H9 (cell line): Measurements from ENCODE around the gene NLRP12. TPM values are rescaled to one million over a fixed set of nuclear protein-coding genes. Genes with fewer than 3 reads are reported as not detected.

Source experiments
- DNase-seq: peaks from one replicate; pipeline ENCODE4 v3.0.0-alpha.2; 2017
- H2AFZ ChIP-seq: one replicate; pipeline ENCODE4 v1.6.1; 2013; ENCODE audit warnings: mild to moderate bottlenecking, low read length, control low read depth, moderate library complexity
- H2AK5ac ChIP-seq: 2 replicates; pipeline ENCODE4 v1.6.1; 2013; ENCODE audit warnings: low read length, control low read depth, mixed read lengths; ENCODE audit not compliant: insufficient read length
- H2BK120ac ChIP-seq: one replicate; pipeline ENCODE4 v1.6.1; 2013; ENCODE audit warnings: low read depth, mild to moderate bottlenecking, low read length, control low read depth, inconsistent platforms; ENCODE audit not compliant: poor library complexity, severe bottlenecking
- H2BK12ac ChIP-seq: 2 replicates; pipeline ENCODE4 v1.6.1; 2013; ENCODE audit warnings: low read length, control low read depth, mixed read lengths, low read depth; ENCODE audit not compliant: insufficient read length
- H2BK15ac ChIP-seq: 2 replicates; pipeline ENCODE4 v1.6.1; 2013; ENCODE audit warnings: low read depth, low read length, control low read depth
- H2BK20ac ChIP-seq: one replicate; pipeline ENCODE4 v1.6.1; 2013; ENCODE audit warnings: low read depth, mild to moderate bottlenecking, low read length, control low read depth, inconsistent platforms; ENCODE audit not compliant: poor library complexity, severe bottlenecking
- H2BK5ac ChIP-seq: 2 replicates; pipeline ENCODE4 v1.6.1; 2013; ENCODE audit warnings: low read length, control low read depth, mixed read lengths; ENCODE audit not compliant: insufficient read length
- H3K14ac ChIP-seq: 2 replicates; pipeline ENCODE4 v1.6.1; 2013; ENCODE audit warnings: low read length, control low read depth; ENCODE audit not compliant: insufficient read depth
- H3K18ac ChIP-seq: 2 replicates; pipeline ENCODE4 v1.6.1; 2013; ENCODE audit warnings: low read depth, mild to moderate bottlenecking, mixed read lengths, low read length, control low read depth; ENCODE audit not compliant: insufficient read length
- H3K23ac ChIP-seq: 2 replicates; pipeline ENCODE4 v1.6.1; 2013; ENCODE audit warnings: low read length, control low read depth, mixed read lengths, low read depth; ENCODE audit not compliant: insufficient read length
- H3K23me2 ChIP-seq: 2 replicates; pipeline ENCODE4 v1.6.1; 2013; ENCODE audit warnings: low read depth, mild to moderate bottlenecking, mixed read lengths, low read length, control low read depth; ENCODE audit not compliant: insufficient read length, poor library complexity, severe bottlenecking
- H3K27ac ChIP-seq: 2 replicates; pipeline ENCODE4 v1.5.1; 2013; ENCODE audit warnings: low read length, control low read depth, mixed read lengths, low read depth; ENCODE audit not compliant: insufficient read length
- H3K27me3 ChIP-seq: 2 replicates; pipeline ENCODE4 v1.6.1; 2013; ENCODE audit warnings: low read length, control low read depth, inconsistent platforms; ENCODE audit not compliant: insufficient read depth
- H3K4ac ChIP-seq: 2 replicates; pipeline ENCODE4 v1.6.1; 2013; ENCODE audit warnings: low read depth, mild to moderate bottlenecking, control low read depth, inconsistent platforms, low read length, moderate library complexity
- H3K4me1 ChIP-seq: 2 replicates; pipeline ENCODE4 v1.6.1; 2013; ENCODE audit warnings: low read length, control low read depth, inconsistent platforms; ENCODE audit not compliant: insufficient read depth
- H3K4me2 ChIP-seq: 2 replicates; pipeline ENCODE4 v1.6.1; 2013; ENCODE audit warnings: low read length, control low read depth, mixed read lengths; ENCODE audit not compliant: insufficient read length, insufficient read depth
- H3K56ac ChIP-seq: 2 replicates; pipeline ENCODE4 v1.6.1; 2013; ENCODE audit warnings: low read depth, mild to moderate bottlenecking, mixed read lengths, low read length, control low read depth; ENCODE audit not compliant: insufficient read length
- H3K79me1 ChIP-seq: 2 replicates; pipeline ENCODE4 v1.6.1; 2013; ENCODE audit warnings: low read depth, mild to moderate bottlenecking, moderate library complexity, low read length, control low read depth, inconsistent platforms; ENCODE audit not compliant: insufficient read depth, poor library complexity, severe bottlenecking
- H3K79me2 ChIP-seq: 2 replicates; pipeline ENCODE4 v1.6.1; 2013; ENCODE audit warnings: low read length, control low read depth, inconsistent platforms; ENCODE audit not compliant: insufficient read depth
- H3K9ac ChIP-seq: 2 replicates; pipeline ENCODE4 v1.6.1; 2013; ENCODE audit warnings: low read length, control low read depth, mixed read lengths; ENCODE audit not compliant: insufficient read length; ENCODE audit errors: extremely low read depth
- H3K9me3 ChIP-seq: one replicate; pipeline ENCODE4 v1.6.1; 2013; ENCODE audit warnings: low read depth, low read length, inconsistent platforms; ENCODE audit not compliant: control insufficient read depth
- H3T11ph ChIP-seq: one replicate; pipeline ENCODE4 v1.6.1; 2013; ENCODE audit warnings: mild to moderate bottlenecking, low read length, control low read depth, inconsistent platforms
- H4K20me1 ChIP-seq: one replicate; pipeline ENCODE4 v1.6.1; 2013; ENCODE audit not compliant: control insufficient read depth, insufficient read length, insufficient read depth
- H4K5ac ChIP-seq: 2 replicates; pipeline ENCODE4 v1.6.1; 2013; ENCODE audit warnings: low read depth, mild to moderate bottlenecking, mixed read lengths, low read length, control low read depth; ENCODE audit not compliant: insufficient read length
- H4K8ac ChIP-seq: replicated peaks from 2 replicates; pipeline ENCODE4 v1.6.1; 2013; ENCODE audit warnings: low read length, control low read depth, mixed read lengths, low read depth; ENCODE audit not compliant: insufficient read length
- H4K91ac ChIP-seq: 2 replicates; pipeline ENCODE4 v1.6.1; 2013; ENCODE audit warnings: low read depth, mild to moderate bottlenecking, moderate library complexity, mixed read lengths, low read length, control low read depth; ENCODE audit not compliant: insufficient read length
- H3K27ac Mint-ChIP-seq, 3 experiments: 2 replicates in 2 of 3; 3 replicates in 1 of 3; pipeline ENCODE4 v1.8.0; 2020 to 2021; ENCODE audit warnings: mixed read lengths in 3 of 3, mild to moderate bottlenecking in 1 of 3, moderate library complexity in 1 of 3
- H3K27me3 Mint-ChIP-seq: 2 replicates; pipeline ENCODE4 v1.8.0; 2021; ENCODE audit warnings: low read depth, mild to moderate bottlenecking, moderate library complexity, mixed read lengths
- H3K36me3 Mint-ChIP-seq, 3 experiments: 2 replicates in 2 of 3; 3 replicates in 1 of 3; pipeline ENCODE4 v1.8.0; 2020 to 2021; ENCODE audit warnings: low read depth in 3 of 3, mixed read lengths in 3 of 3; ENCODE audit not compliant: insufficient read depth in 1 of 3
- H3K4me1 Mint-ChIP-seq, 2 experiments: 2 replicates each; pipeline ENCODE4 v1.8.0; 2020; ENCODE audit warnings: mixed read lengths in 2 of 2
- H3K4me3 Mint-ChIP-seq, 2 experiments: 2 replicates in 1 of 2; 3 replicates in 1 of 2; pipeline ENCODE4 v1.8.0; 2020 to 2021; ENCODE audit warnings: mild to moderate bottlenecking in 2 of 2, mixed read lengths in 2 of 2, moderate library complexity in 1 of 2
- H3K9me3 Mint-ChIP-seq, 2 experiments: 2 replicates in 1 of 2; 3 replicates in 1 of 2; pipeline ENCODE4 v1.8.0; 2020; ENCODE audit warnings: mild to moderate bottlenecking in 2 of 2, mixed read lengths in 2 of 2, moderate library complexity in 1 of 2
- WGBS: extraction: QIAGEN DNeasy Blood & Tissue Kit; methylation state at CpG from one replicate; pipeline ENCODE4 v1.1.7; 2013; ENCODE audit warnings: missing lambda C conversion rate, low lambda C conversion rate, mixed read lengths; ENCODE audit not compliant: insufficient read length; ENCODE audit errors: extremely low coverage; 5-methylcytosine and 5-hydroxymethylcytosine counted together
- total RNA-seq: library from RNA; stranded (reverse); gene quantifications from 2 replicates; pipeline ENCODE4 v1.2.1, GENCODE V29; 2021
- TF ChIP-seq, protein P1 (sequence below): fragments of 200-600 bp; sonication (generic); conservative IDR thresholded peaks from 3 replicates; pipeline ENCODE4 v1.8.0; 2021; ENCODE audit warnings: antibody characterized with exemption, mild to moderate bottlenecking

NLRP12 gene
- total RNA-seq, 1 experiment from 2014 or later = 4.0 TPM

DNA sequence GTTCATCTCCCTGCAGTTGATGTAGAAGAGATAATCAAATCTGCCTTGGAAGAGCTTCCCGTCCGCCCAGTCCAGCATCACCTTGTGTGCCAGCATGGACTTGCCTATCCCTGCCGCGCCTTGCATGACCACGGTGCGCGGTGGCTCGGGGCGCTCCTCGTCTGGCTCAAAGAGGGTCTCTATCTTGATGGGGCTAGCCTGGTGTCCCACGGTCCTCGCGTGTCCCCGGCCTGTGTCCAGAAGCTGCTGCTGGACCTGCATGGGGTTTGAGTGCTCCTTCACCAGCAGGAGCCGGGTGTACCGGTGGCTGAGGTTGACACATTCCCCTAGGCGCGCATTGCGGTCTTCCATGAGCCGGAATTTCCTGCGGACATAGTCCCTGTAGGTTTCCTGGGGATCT, 13.2 kb downstream of the NLRP12 start:
- Histone ChIP-seq H4K5ac (no peak overlapping the region), H3K27me3 (no peaks in the 10 kb centered on the region), H3K79me1 (no peaks in the 10 kb centered on the region), H2BK20ac (no peak overlapping the region), H3K4me2 (no peak overlapping the region), H3K56ac (no peak overlapping the region), H3K4me1 (no peaks in the 10 kb centered on the region), H4K8ac (no peak overlapping the region), H3K23me2 (no peaks in the 10 kb centered on the region), H2BK15ac (no peak overlapping the region), H3K79me2 (no peaks in the 10 kb centered on the region), H2BK12ac (no peak overlapping the region), H3K18ac (no peak overlapping the region), H4K20me1 (no peaks in the 10 kb centered on the region), H2AK5ac (no peak overlapping the region), H2AFZ (no peak overlapping the region), H3K23ac (no peak overlapping the region), H3K4ac (no peak overlapping the region), H3K9me3 (no peaks in the 10 kb centered on the region), H3T11ph (no peak overlapping the region), H2BK5ac (no peak overlapping the region), H3K9ac (no peak overlapping the region), H2BK120ac (no peak overlapping the region), H4K91ac (no peak overlapping the region), H3K14ac (no peak overlapping the region), H3K27ac (no peak overlapping the region)
- H3K27ac Mint-ChIP-seq = no peak overlapping the region
- H3K4me1 Mint-ChIP-seq = peaks cover 0 to 2% of the 10 kb centered on the region in 2 experiments; a peak in 2 of 4 replicates
- WGBS = no CpG with 5 or more reads among the region's 21 CpGs
- H3K9me3 Mint-ChIP-seq = no peaks in the 10 kb centered on the region; a peak in 1 of 5 replicates
- no peak for DNase-seq
- H3K27me3 Mint-ChIP-seq = peaks cover 1% of the 10 kb centered on the region; the same call in 1 of the 2 replicates
- H3K4me3 Mint-ChIP-seq = no peak overlapping the region
- peaks cover 0 to 42% (median 9%) of the 10 kb centered on the region in 3 experiments; a peak in 5 of 7 replicates for H3K36me3 Mint-ChIP-seq
- TF ChIP-seq, protein P1, sequence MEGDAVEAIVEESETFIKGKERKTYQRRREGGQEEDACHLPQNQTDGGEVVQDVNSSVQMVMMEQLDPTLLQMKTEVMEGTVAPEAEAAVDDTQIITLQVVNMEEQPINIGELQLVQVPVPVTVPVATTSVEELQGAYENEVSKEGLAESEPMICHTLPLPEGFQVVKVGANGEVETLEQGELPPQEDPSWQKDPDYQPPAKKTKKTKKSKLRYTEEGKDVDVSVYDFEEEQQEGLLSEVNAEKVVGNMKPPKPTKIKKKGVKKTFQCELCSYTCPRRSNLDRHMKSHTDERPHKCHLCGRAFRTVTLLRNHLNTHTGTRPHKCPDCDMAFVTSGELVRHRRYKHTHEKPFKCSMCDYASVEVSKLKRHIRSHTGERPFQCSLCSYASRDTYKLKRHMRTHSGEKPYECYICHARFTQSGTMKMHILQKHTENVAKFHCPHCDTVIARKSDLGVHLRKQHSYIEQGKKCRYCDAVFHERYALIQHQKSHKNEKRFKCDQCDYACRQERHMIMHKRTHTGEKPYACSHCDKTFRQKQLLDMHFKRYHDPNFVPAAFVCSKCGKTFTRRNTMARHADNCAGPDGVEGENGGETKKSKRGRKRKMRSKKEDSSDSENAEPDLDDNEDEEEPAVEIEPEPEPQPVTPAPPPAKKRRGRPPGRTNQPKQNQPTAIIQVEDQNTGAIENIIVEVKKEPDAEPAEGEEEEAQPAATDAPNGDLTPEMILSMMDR = no peak
